ENCODE measurements around the gene PRUNE2. TPM values are rescaled to one million over a fixed set of nuclear protein-coding genes. Genes with fewer than 3 reads are reported as not detected.

PRUNE2 gene
- total RNA-seq, 1 donor from 2014 or later = 63.8 TPM

DNA sequence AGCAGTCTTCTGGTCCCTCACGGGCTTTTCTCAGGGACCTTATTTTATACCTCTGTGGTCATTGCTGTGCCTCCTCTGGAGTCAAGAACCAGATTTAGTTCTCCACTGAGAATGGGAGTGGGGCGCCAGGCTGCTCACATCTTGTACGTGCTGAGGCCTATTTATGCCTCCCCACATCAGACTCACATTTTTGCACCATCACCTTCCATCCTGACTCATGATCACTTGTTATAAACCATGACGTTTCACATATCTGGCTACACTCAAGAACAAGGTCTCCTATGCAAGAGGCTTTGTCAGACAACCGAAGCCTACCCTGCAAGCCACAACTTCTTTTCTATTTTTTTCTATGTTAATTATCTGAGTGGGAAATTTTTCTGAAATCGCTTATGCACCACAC, 10.7 kb downstream of the PRUNE2 start:
- Mint-ChIP-seq H3K9me3 (ENCODE audit: unreplicated experiment) (no peaks in the 10 kb centered on the region), H3K27ac (ENCODE audit: unreplicated experiment) (no peak overlapping the region), H3K36me3 (ENCODE audit: unreplicated experiment) (no peaks in the 10 kb centered on the region), H3K4me1 (ENCODE audit: low read depth, unreplicated experiment) (no peaks in the 10 kb centered on the region), H3K4me3 (ENCODE audit: unreplicated experiment) (no peak overlapping the region), H3K27me3 (ENCODE audit: unreplicated experiment) (no peaks in the 10 kb centered on the region)
- DNase-seq = no peak
- TF ChIP-seq, protein P1, sequence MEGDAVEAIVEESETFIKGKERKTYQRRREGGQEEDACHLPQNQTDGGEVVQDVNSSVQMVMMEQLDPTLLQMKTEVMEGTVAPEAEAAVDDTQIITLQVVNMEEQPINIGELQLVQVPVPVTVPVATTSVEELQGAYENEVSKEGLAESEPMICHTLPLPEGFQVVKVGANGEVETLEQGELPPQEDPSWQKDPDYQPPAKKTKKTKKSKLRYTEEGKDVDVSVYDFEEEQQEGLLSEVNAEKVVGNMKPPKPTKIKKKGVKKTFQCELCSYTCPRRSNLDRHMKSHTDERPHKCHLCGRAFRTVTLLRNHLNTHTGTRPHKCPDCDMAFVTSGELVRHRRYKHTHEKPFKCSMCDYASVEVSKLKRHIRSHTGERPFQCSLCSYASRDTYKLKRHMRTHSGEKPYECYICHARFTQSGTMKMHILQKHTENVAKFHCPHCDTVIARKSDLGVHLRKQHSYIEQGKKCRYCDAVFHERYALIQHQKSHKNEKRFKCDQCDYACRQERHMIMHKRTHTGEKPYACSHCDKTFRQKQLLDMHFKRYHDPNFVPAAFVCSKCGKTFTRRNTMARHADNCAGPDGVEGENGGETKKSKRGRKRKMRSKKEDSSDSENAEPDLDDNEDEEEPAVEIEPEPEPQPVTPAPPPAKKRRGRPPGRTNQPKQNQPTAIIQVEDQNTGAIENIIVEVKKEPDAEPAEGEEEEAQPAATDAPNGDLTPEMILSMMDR (IDR thresholded peaks at IDR 0.05; ENCODE audit: partially characterized antibody, unreplicated experiment) = no peak

DNA sequence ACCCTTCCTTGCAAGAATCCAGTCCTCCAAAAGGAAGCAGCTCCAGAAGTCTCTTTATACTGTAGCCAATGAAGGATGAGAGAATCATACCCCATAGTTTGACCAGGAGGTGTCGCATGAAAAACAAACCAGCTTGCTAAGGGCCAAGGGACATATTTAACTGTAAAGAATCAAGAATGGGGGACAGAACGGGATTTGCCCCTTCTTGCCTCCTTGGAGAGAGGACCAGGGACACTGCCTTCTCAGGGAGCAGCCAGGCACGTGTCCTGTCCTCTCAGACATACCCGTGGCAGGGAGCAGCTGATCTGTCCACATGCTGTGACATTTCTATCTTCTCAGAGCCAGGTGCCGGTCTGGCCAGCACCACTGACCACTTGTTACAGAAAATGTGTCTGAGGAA, 11.7 kb downstream of the PRUNE2 start:
- Mint-ChIP-seq H3K27me3 (ENCODE audit: unreplicated experiment) (peaks cover 3% of the 10 kb centered on the region), H3K4me3 (ENCODE audit: unreplicated experiment) (no peak overlapping the region), H3K9me3 (ENCODE audit: unreplicated experiment) (peaks cover 2% of the 10 kb centered on the region), H3K36me3 (ENCODE audit: unreplicated experiment) (no peaks in the 10 kb centered on the region), H3K4me1 (ENCODE audit: low read depth, unreplicated experiment) (no peaks in the 10 kb centered on the region), H3K27ac (ENCODE audit: unreplicated experiment) (no peak overlapping the region)
- no peak for DNase-seq
- TF ChIP-seq, protein P1 (IDR thresholded peaks at IDR 0.05; ENCODE audit: partially characterized antibody, unreplicated experiment) = no peak

DNA sequence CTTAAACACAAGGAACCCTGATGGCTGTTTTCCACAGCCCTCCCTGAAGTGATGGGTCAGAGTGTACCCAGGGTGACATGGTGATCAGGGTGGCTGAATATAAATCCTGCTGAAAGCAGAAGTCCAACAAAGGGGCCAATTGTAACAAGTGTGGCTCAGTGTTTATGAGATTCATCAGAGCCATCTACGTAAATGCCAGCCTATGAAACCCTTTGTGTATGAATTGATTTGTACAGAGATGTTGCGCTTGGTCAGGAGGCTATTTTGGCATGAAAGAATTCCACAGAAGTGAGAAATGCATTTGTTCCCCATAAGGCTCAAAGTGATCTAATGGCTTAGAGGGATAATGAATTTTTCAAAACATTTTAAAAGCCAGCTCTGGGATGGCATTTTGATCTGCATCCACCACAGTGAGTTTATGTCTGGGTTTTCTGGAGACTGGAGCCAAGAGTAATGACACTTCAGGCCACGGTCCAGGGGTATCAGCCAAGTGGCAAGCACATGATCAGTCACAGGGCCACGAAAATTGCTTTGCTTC, 12.4 kb downstream of the PRUNE2 start:
- TF ChIP-seq, protein P1 (IDR thresholded peaks at IDR 0.05; ENCODE audit: partially characterized antibody, unreplicated experiment) = no peak
- Mint-ChIP-seq H3K9me3 (ENCODE audit: unreplicated experiment) (peaks cover 2% of the 10 kb centered on the region), H3K27ac (ENCODE audit: unreplicated experiment) (no peak overlapping the region), H3K4me1 (ENCODE audit: low read depth, unreplicated experiment) (no peaks in the 10 kb centered on the region), H3K27me3 (ENCODE audit: unreplicated experiment) (peaks cover 3% of the 10 kb centered on the region), H3K4me3 (ENCODE audit: unreplicated experiment) (no peak overlapping the region), H3K36me3 (ENCODE audit: unreplicated experiment) (no peaks in the 10 kb centered on the region)
- no peak for DNase-seq

DNA sequence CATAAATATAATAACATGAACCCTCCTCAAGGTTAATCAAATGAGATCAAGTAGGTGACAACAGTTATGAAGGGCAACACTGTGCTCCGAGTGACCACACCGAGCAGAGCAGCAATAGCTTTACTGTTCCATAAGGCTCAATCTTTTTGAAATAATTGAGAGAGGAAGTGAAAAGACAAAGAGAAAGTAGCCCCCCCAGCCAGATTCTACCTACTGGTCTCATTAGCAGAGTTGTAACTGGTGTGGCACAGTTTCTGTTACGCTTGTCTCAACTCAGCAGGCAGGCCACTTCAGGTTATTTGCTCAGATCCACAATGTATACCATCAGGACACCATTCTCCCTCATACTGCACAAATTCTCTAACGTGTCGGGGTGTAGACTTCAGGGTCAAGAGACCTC, 14.0 kb downstream of the PRUNE2 start:
- Mint-ChIP-seq H3K27me3 (ENCODE audit: unreplicated experiment) (peaks cover 3% of the 10 kb centered on the region), H3K4me1 (ENCODE audit: low read depth, unreplicated experiment) (no peaks in the 10 kb centered on the region), H3K36me3 (ENCODE audit: unreplicated experiment) (no peaks in the 10 kb centered on the region), H3K4me3 (ENCODE audit: unreplicated experiment) (no peak overlapping the region), H3K27ac (ENCODE audit: unreplicated experiment) (no peak overlapping the region), H3K9me3 (ENCODE audit: unreplicated experiment) (peaks cover 2% of the 10 kb centered on the region)
- TF ChIP-seq, protein P1 (IDR thresholded peaks at IDR 0.05; ENCODE audit: partially characterized antibody, unreplicated experiment) = no peak
- DNase-seq = no peak

DNA sequence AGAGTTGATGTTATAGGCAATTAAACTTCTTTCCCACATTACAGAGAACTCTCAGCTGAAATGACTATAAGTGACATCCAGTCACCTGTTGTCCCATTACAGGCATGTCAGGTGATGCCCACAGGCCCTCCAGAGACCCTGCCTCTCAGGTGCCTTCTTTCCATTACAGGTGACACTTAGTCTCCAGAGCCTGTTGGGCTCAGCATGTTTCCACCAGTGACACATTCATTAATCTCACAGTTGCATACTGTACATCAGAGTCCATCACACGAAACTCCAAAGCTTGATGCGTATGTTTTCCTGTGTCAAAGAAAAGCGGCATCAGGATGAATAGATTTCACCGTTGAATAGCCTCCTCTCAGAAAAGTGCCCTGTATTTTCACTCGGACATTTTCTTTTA, 14.6 kb downstream of the PRUNE2 start:
- H3K4me3 Mint-ChIP-seq (ENCODE audit: unreplicated experiment) = no peak overlapping the region
- H3K36me3 Mint-ChIP-seq (ENCODE audit: unreplicated experiment) = no peaks in the 10 kb centered on the region
- H3K27ac Mint-ChIP-seq (ENCODE audit: unreplicated experiment) = no peak overlapping the region
- H3K4me1 Mint-ChIP-seq (ENCODE audit: low read depth, unreplicated experiment) = no peaks in the 10 kb centered on the region
- peaks cover 2% of the 10 kb centered on the region for H3K9me3 Mint-ChIP-seq (ENCODE audit: unreplicated experiment)
- no peak for DNase-seq
- H3K27me3 Mint-ChIP-seq (ENCODE audit: unreplicated experiment) = peaks cover 3% of the 10 kb centered on the region
- TF ChIP-seq, protein P1 (IDR thresholded peaks at IDR 0.05; ENCODE audit: partially characterized antibody, unreplicated experiment) = no peak
